IPS-18a (cell line): ENCODE measurements around the gene GOLGA2.

ENCODE experiments used
- H3K27ac ChIP-seq: one replicate; pipeline ENCODE4 v1.5.1; 2013; ENCODE audit warnings: low read length
- H3K27me3 ChIP-seq: one replicate; pipeline ENCODE4 v1.6.1; 2013; ENCODE audit warnings: mild to moderate bottlenecking, low read length; ENCODE audit not compliant: control insufficient read depth, insufficient read depth
- H3K36me3 ChIP-seq: one replicate; pipeline ENCODE4 v1.6.1; 2013; ENCODE audit warnings: low read depth, low read length; ENCODE audit not compliant: control insufficient read depth
- H3K4me1 ChIP-seq: one replicate; pipeline ENCODE4 v1.6.1; 2013; ENCODE audit warnings: low read depth, low read length; ENCODE audit not compliant: control insufficient read depth
- H3K4me3 ChIP-seq: one replicate; pipeline ENCODE4 v1.5.1; 2013; ENCODE audit warnings: low read length
- H3K9ac ChIP-seq: one replicate; pipeline ENCODE4 v1.6.1; 2013; ENCODE audit warnings: mild to moderate bottlenecking, low read length, moderate library complexity
- H3K9me3 ChIP-seq: one replicate; pipeline ENCODE4 v1.6.1; 2013; ENCODE audit warnings: low read depth, low read length; ENCODE audit not compliant: control insufficient read depth

GOLGA2 gene

GRCh38 chr9:128224877-128225276 is 50.9 kb downstream of the GOLGA2 start:
- Histone ChIP-seq H3K27ac (no peak overlapping the region), H3K4me3 (no peak overlapping the region), H3K27me3 (no peaks in the 10 kb centered on the region), H3K4me1 (no peaks in the 10 kb centered on the region), H3K36me3 (peaks cover 13% of the 10 kb centered on the region), H3K9ac (no peak overlapping the region), H3K9me3 (no peaks in the 10 kb centered on the region)

- H3K4me1 ChIP-seq = peaks cover 4% of the 10 kb centered on the region
- H3K36me3 ChIP-seq = peaks cover 14% of the 10 kb centered on the region
- no peak overlapping the region for H3K27ac ChIP-seq
- no peak overlapping the region for H3K4me3 ChIP-seq
- H3K9me3 ChIP-seq = no peaks in the 10 kb centered on the region
- H3K9ac ChIP-seq = no peak overlapping the region
- no peaks in the 10 kb centered on the region for H3K27me3 ChIP-seq
Measured at GRCh38 chr9:128222880-128223670, 52.7 kb downstream of the GOLGA2 start.

GRCh38 chr9:128222026-128222425 is 53.8 kb downstream of the GOLGA2 start:
- H3K36me3 ChIP-seq = peaks cover 14% of the 10 kb centered on the region
- no peaks in the 10 kb centered on the region for H3K9me3 ChIP-seq
- H3K27me3 ChIP-seq = no peaks in the 10 kb centered on the region
- H3K4me1 ChIP-seq = peaks cover 5% of the 10 kb centered on the region
- no peak overlapping the region for H3K4me3 ChIP-seq
- no peak overlapping the region for H3K27ac ChIP-seq
- no peak overlapping the region for H3K9ac ChIP-seq

- Histone ChIP-seq H3K9ac (no peak overlapping the region), H3K4me1 (peaks cover 5% of the 10 kb centered on the region), H3K4me3 (no peak overlapping the region), H3K36me3 (peaks cover 14% of the 10 kb centered on the region), H3K27me3 (no peaks in the 10 kb centered on the region), H3K27ac (no peak overlapping the region), H3K9me3 (no peaks in the 10 kb centered on the region)
Measured at GRCh38 chr9:128219831-128220230, 56.0 kb downstream of the GOLGA2 start.

GRCh38 chr9:128218518-128219389 is 57.1 kb downstream of the GOLGA2 start:
- peak overlapping the region; percentile 59 for H3K4me3 ChIP-seq

GRCh38 chr9:128218172-128218517 is 57.7 kb downstream of the GOLGA2 start:
- H3K36me3 ChIP-seq = peaks cover 11% of the 10 kb centered on the region
- no peaks in the 10 kb centered on the region for H3K9me3 ChIP-seq
- peak overlapping the region; percentile 59 for H3K4me3 ChIP-seq
- peaks cover 5% of the 10 kb centered on the region for H3K4me1 ChIP-seq
- H3K27ac ChIP-seq = no peak overlapping the region
- H3K27me3 ChIP-seq = no peaks in the 10 kb centered on the region
- peak overlapping the region; percentile 41 for H3K9ac ChIP-seq

More at GRCh38 chr9:128218518-128219389, 57.1 kb downstream of the GOLGA2 start:
- H3K9me3 ChIP-seq = no peaks in the 10 kb centered on the region
- H3K9ac ChIP-seq = peak overlapping the region; percentile 41
- H3K27me3 ChIP-seq = no peaks in the 10 kb centered on the region
- H3K36me3 ChIP-seq = peaks cover 14% of the 10 kb centered on the region
- no peak overlapping the region for H3K27ac ChIP-seq
- H3K4me1 ChIP-seq = peaks cover 5% of the 10 kb centered on the region

- H3K27ac ChIP-seq = no peak overlapping the region
- H3K36me3 ChIP-seq = peaks cover 9% of the 10 kb centered on the region
- no peaks in the 10 kb centered on the region for H3K9me3 ChIP-seq
- no peak overlapping the region for H3K9ac ChIP-seq
- H3K4me3 ChIP-seq = no peak overlapping the region
- H3K4me1 ChIP-seq = peaks cover 5% of the 10 kb centered on the region
- H3K27me3 ChIP-seq = no peaks in the 10 kb centered on the region
Measured at GRCh38 chr9:128216781-128217553, 58.8 kb downstream of the GOLGA2 start.

GRCh38 chr9:128215491-128216409 is 60.1 kb downstream of the GOLGA2 start:
- H3K27ac ChIP-seq = no peak overlapping the region
- H3K4me3 ChIP-seq = no peak overlapping the region
- H3K4me1 ChIP-seq = peaks cover 5% of the 10 kb centered on the region
- H3K36me3 ChIP-seq = peaks cover 9% of the 10 kb centered on the region
- no peaks in the 10 kb centered on the region for H3K27me3 ChIP-seq
- H3K9ac ChIP-seq = no peak overlapping the region
- H3K9me3 ChIP-seq = no peaks in the 10 kb centered on the region

- Histone ChIP-seq H3K36me3 (peaks cover under 1% of the 10 kb centered on the region), H3K4me3 (no peak overlapping the region), H3K9ac (no peak overlapping the region), H3K27ac (no peak overlapping the region), H3K4me1 (peaks cover 5% of the 10 kb centered on the region), H3K9me3 (no peaks in the 10 kb centered on the region), H3K27me3 (no peaks in the 10 kb centered on the region)
Measured at GRCh38 chr9:128214571-128215490, 61.0 kb downstream of the GOLGA2 start.
